K562 (cell line): ENCODE results near the gene KCNQ5. TPM values are rescaled to one million over a fixed set of nuclear protein-coding genes. Genes with fewer than 3 reads are reported as not detected.

Source experiments
- ATAC-seq: fragments of 200-7000 bp; cut with Tn5 transposase; 3 replicates; pipeline ENCODE4 v1.9.1; 2020; ENCODE audit warnings: moderate library complexity
- BruUV-seq: library from RNA; stranded (reverse); fragments of 400-500 nt; replicated peaks from 2 replicates; lab custom pipeline; 2021; lab: Mats Ljungman, UMichigan
- CTCF ChIA-PET: fragments of 300-600 bp; formaldehyde crosslinking; extraction: SDS; loops from one replicate; lab custom pipeline; 2021; ENCODE audit warnings: low intra/inter-chr PET ratio; lab: Yijun Ruan, JAX
- POLR2A ChIA-PET: fragments of 300-600, 350-650 bp; sonication (Branson Sonifier 250); formaldehyde crosslinking; extraction: SDS; loops from one replicate; lab custom pipeline; 2021; ENCODE audit warnings: antibody characterized with exemption, inconsistent platforms; lab: Yijun Ruan, JAX
- DNase-seq, 4 experiments: peaks; one replicate each; pipeline versions ENCODE4 v3.0.0 to v3.0.0-alpha.2; 2011 to 2018; ENCODE audit warnings: low spot score in 3 of 4, mixed read lengths in 3 of 4; ENCODE audit errors: extremely low read depth in 1 of 4
- FAIRE-seq: peaks from 2 replicates; lab custom pipeline; 2011; peaks lifted over from hg19 to GRCh38; lab: Jason Lieb, UNC
- H2AFZ ChIP-seq: 2 replicates; pipeline ENCODE4 v1.6.0; 2011; ENCODE audit warnings: low read depth, low read length, control low read depth, inconsistent platforms
- H3K27ac ChIP-seq: fragments of 200-600 bp; 3 replicates; pipeline ENCODE4 v1.8.0; 2011; ENCODE audit warnings: low read depth, mild to moderate bottlenecking, control low read depth, inconsistent platforms, low read length, moderate library complexity, mixed read lengths; ENCODE audit errors: extremely low read depth
- H3K27me3 ChIP-seq, 2 experiments: fragments of 300-600 bp in 1 of 2; 2 replicates in 1 of 2; 3 replicates in 1 of 2; pipeline versions ENCODE4 v1.6.0 to v1.8.0; 2011; ENCODE audit warnings: inconsistent platforms in 2 of 2, low read length in 2 of 2, mild to moderate bottlenecking in 1 of 2, mixed read lengths in 1 of 2, moderate library complexity in 1 of 2; ENCODE audit not compliant: control insufficient read depth in 2 of 2, insufficient read depth in 2 of 2
- H3K36me3 ChIP-seq: fragments of 300-600 bp; 3 replicates; pipeline ENCODE4 v1.8.0; 2011; ENCODE audit warnings: mild to moderate bottlenecking, low read length, inconsistent platforms; ENCODE audit not compliant: control insufficient read depth, insufficient read depth
- H3K4me1 ChIP-seq, 2 experiments: fragments of 200-600 bp in 1 of 2; replicated peaks in 1 of 2; 2 replicates in 1 of 2; 3 replicates in 1 of 2; pipeline versions ENCODE4 v1.5.1 to v1.8.0; 2011; ENCODE audit warnings: inconsistent platforms in 2 of 2, low read length in 2 of 2, mild to moderate bottlenecking in 1 of 2, mixed read lengths in 1 of 2, moderate library complexity in 1 of 2; ENCODE audit not compliant: control insufficient read depth in 2 of 2, insufficient read depth in 2 of 2
- H3K4me2 ChIP-seq: 2 replicates; pipeline ENCODE4 v1.6.1; 2011; ENCODE audit warnings: low read length, control low read depth, inconsistent platforms, mixed read lengths; ENCODE audit not compliant: insufficient read depth
- H3K4me3 ChIP-seq: fragments of 200-600 bp; sonication (generic), shearing (Covaris generic); 2 replicates; pipeline ENCODE4 v1.5.1; 2016; ENCODE audit warnings: control low read depth, inconsistent platforms
- H3K79me2 ChIP-seq: fragments of 200-600 bp; 3 replicates; pipeline ENCODE4 v1.8.0; 2011; ENCODE audit warnings: low read length, inconsistent platforms; ENCODE audit not compliant: control insufficient read depth, insufficient read depth
- H3K9ac ChIP-seq, 2 experiments: 2 replicates each; pipeline versions ENCODE4 v1.6.0 to v1.6.1; 2011; ENCODE audit warnings: low read depth in 2 of 2, low read length in 2 of 2, control low read depth in 1 of 2, inconsistent platforms in 1 of 2, mild to moderate bottlenecking in 1 of 2, mixed read lengths in 1 of 2; ENCODE audit not compliant: insufficient read depth in 1 of 2
- H3K9me1 ChIP-seq: one replicate; pipeline ENCODE4 v1.6.0; 2011; ENCODE audit warnings: inconsistent platforms, mild to moderate bottlenecking, low read length, moderate library complexity; ENCODE audit not compliant: control insufficient read depth, insufficient read depth
- H3K9me3 ChIP-seq: replicated peaks from 2 replicates; pipeline ENCODE4 v1.5.1; 2011; ENCODE audit warnings: low read depth, low read length, inconsistent platforms; ENCODE audit not compliant: control insufficient read depth, insufficient read depth
- H4K20me1 ChIP-seq: replicated peaks from 2 replicates; pipeline ENCODE4 v1.6.1; 2011; ENCODE audit warnings: low read length, inconsistent platforms, mixed read lengths; ENCODE audit not compliant: control insufficient read depth, insufficient read depth
- CAMTA2 ChIP-seq: fragments of 250-450 bp; sonication (Bioruptor Pico); conservative IDR thresholded peaks from 2 replicates; pipeline ENCODE4 v1.5.1; 2022
- ETV5 ChIP-seq: sonication (generic); formaldehyde crosslinking; IDR thresholded peaks from 2 replicates; pipeline ENCODE4 v1.4.0; 2020; ENCODE audit warnings: low read depth, mild to moderate bottlenecking, missing genetic modification reagents
- MEF2D ChIP-seq: conservative IDR thresholded peaks from 2 replicates; pipeline ENCODE4 v1.6.1; 2016; ENCODE audit warnings: low read depth, missing genetic modification characterization, missing compliant biosample characterization
- RCOR1 ChIP-seq, 2 experiments: IDR thresholded peaks; 2 replicates each; pipeline ENCODE4 v1.6.1; 2012; ENCODE audit warnings: low read depth in 2 of 2, low read length in 2 of 2, borderline replicate concordance in 1 of 2, improper control_type of control experiment in 1 of 2
- SP2 ChIP-seq: IDR thresholded peaks from 2 replicates; pipeline ENCODE4 v1.6.1; 2011; ENCODE audit warnings: mild to moderate bottlenecking, low read depth, low read length, moderate library complexity; ENCODE audit not compliant: poor library complexity, severe bottlenecking; ENCODE audit errors: extremely low read depth
- STAT6 ChIP-seq: sonication (generic); formaldehyde crosslinking; IDR thresholded peaks from 2 replicates; pipeline ENCODE4 v1.8.1; 2023; ENCODE audit warnings: mild to moderate bottlenecking, missing genetic modification reagents
- TRIM25 ChIP-seq: fragments of 450-650 bp; IDR thresholded peaks from 2 replicates; pipeline ENCODE4 v1.7.0; 2016; ENCODE audit warnings: borderline replicate concordance
- U2AF1 ChIP-seq: fragments of 200-400 bp; formaldehyde crosslinking; optimal IDR thresholded peaks from 2 replicates; pipeline ENCODE3; 2017; ENCODE audit warnings: mild to moderate bottlenecking, low read depth, low read length, moderate library complexity
- ZNF354B ChIP-seq: fragments of 250-450 bp; sonication (Bioruptor Pico); IDR thresholded peaks from 2 replicates; pipeline ENCODE4 v1.4.0; 2020
- ZNF444 ChIP-seq: fragments of 250-450 bp; sonication (Bioruptor Pico); IDR thresholded peaks from 2 replicates; pipeline ENCODE4 v1.4.0; 2020; ENCODE audit warnings: mild to moderate bottlenecking, moderate library complexity
- ZNF695 ChIP-seq: fragments of 450-650 bp; formaldehyde crosslinking; IDR thresholded peaks from 2 replicates; pipeline ENCODE4 v1.4.0; 2020; ENCODE audit warnings: mild to moderate bottlenecking, moderate library complexity
- ZNF707 ChIP-seq: fragments of 250-450 bp; sonication (Bioruptor Pico); conservative IDR thresholded peaks from 2 replicates; pipeline ENCODE4 v1.8.0; 2022; ENCODE audit warnings: inconsistent platforms, mild to moderate bottlenecking, moderate library complexity
- WGBS: fragments of 100-300 bp; shearing (Covaris generic); methylation state at CpG from one replicate; pipeline ENCODE4 v1.1.6; 2016; ENCODE audit warnings: low coverage, mixed read lengths; ENCODE audit not compliant: insufficient coverage; ENCODE audit errors: missing lambda C conversion rate; 5-methylcytosine and 5-hydroxymethylcytosine counted together
- in situ Hi-C: fragments of 300-500 bp; cut with MboI; formaldehyde crosslinking; loops from 4 replicates; pipeline ENCODE4 v1.15.0; 2018; ENCODE audit warnings: inconsistent platforms, mixed read lengths
- intact Hi-C: fragments of 100-400 bp; cut with micrococcal nuclease; formaldehyde crosslinking; loops from 2 replicates; pipeline ENCODE4 v1.14.2; 2022
- polyA plus RNA-seq, 8 experiments: library from polyadenylated mRNA; depleted of rRNA in 4 of 8; stranded (reverse) in 5 of 8; unstranded in 3 of 8; fragments of >200 nt; fragmentation: Nextera tagmentation in 2 of 8; fragmentation: Illumina TruSeq in 1 of 8; extraction: Ambion mirVana in 2 of 8; extraction: Trizol in 1 of 8; gene quantifications; 2 replicates each; pipeline versions ENCODE4 v1.2.1 to v1.2.3, GENCODE V29; 2011 to 2014; ENCODE audit warnings: inconsistent platforms in 1 of 8, missing spikeins in 1 of 8
- total RNA-seq, 7 experiments: library from RNA; depleted of rRNA in 6 of 7; stranded (reverse); fragments of >200 nt in 6 of 7; fragmentation: Illumina TruSeq in 2 of 7; extraction: Trizol in 2 of 7; gene quantifications; 2 replicates each; pipeline versions ENCODE4 v1.2.1 to v1.2.3, GENCODE V29; 2011 to 2021; ENCODE audit warnings: low replicate concordance in 1 of 7

The KCNQ5 gene
- total and polyA plus RNA-seq, 9 of the 15 experiments (the other 6 are each of a cell fraction or from before 2014, with no cell fraction given): 0.31 to 5.9 (median 2.6) TPM

GRCh38 chr6:72850469-72850868, 228.6 kb downstream of the KCNQ5 start (continued):
- TF ChIP-seq MEF2D (tag): no peak
- no peak for TF ChIP-seq ZNF695 (CRISPR knock-in tag)
- TF ChIP-seq ZNF444 (CRISPR knock-in tag): no peak
- no peak for TF ChIP-seq RCOR1 (IDR thresholded peaks at IDR 0.05; ENCODE audit: borderline replicate concordance in 1 of 2, low read depth in 2 of 2, low read length in 2 of 2)
- no peak for TF ChIP-seq CAMTA2
- TF ChIP-seq ETV5 (CRISPR knock-in tag): no peak
- TF ChIP-seq ZNF354B (CRISPR knock-in tag): no peak
- no peak for TF ChIP-seq STAT6 (CRISPR knock-in tag)
- no peak for TF ChIP-seq ZNF707 (CRISPR knock-in tag)

GRCh38 chr6:72855471-72855870, 233.6 kb downstream of the KCNQ5 start:
- no peaks in the 10 kb centered on the region for H3K9me1 ChIP-seq
- no peak overlapping the region for H3K9ac ChIP-seq
- H3K27ac ChIP-seq: no peak overlapping the region
- ATAC-seq (no peak), FAIRE-seq (no peak), DNase-seq (no peak)
- no peak overlapping the region for H3K4me2 ChIP-seq
- BruUV-seq: no TSS peak
- H3K4me3 ChIP-seq: no peak overlapping the region
- ChIA-PET POLR2A (no interaction called here), CTCF (no interaction called here)
- H2AFZ ChIP-seq: no peak overlapping the region
- no peaks in the 10 kb centered on the region for H3K9me3 ChIP-seq
- no peaks in the 10 kb centered on the region for H4K20me1 ChIP-seq
- intact Hi-C loops (no loop called here), in situ Hi-C loops (no loop called here)
- H3K79me2 ChIP-seq: no peaks in the 10 kb centered on the region
- TF ChIP-seq SP2 (no peak), U2AF1 (no peak), TRIM25 (no peak)
- no peaks in the 10 kb centered on the region for H3K27me3 ChIP-seq
- H3K36me3 ChIP-seq: no peaks in the 10 kb centered on the region
- no peaks in the 10 kb centered on the region for H3K4me1 ChIP-seq
- WGBS: 25% methylated on average over 2 of the region's 2 CpGs
